Epithelial cell of esophagus (primary cell): ENCODE measurements around the gene IPMK.
A peak's percentile ranks its signal among the peaks of the same experiment; 100 is the strongest.

Source experiments
- DNase-seq: peaks from one replicate; pipeline ENCODE4 v3.0.0; 2010; ENCODE audit warnings: low read depth
- H3K4me3 ChIP-seq: 2 replicates; pipeline ENCODE4 v1.5.1; 2011; ENCODE audit warnings: mild to moderate bottlenecking, low read length, control low read depth
- TF ChIP-seq, protein P1 (sequence below): IDR thresholded peaks from 2 replicates; pipeline ENCODE4 v1.5.1; 2011; ENCODE audit warnings: low read depth, mild to moderate bottlenecking, low read length, control low read depth, inconsistent platforms; ENCODE audit not compliant: insufficient read depth; ENCODE audit errors: missing control alignments

IPMK gene

DNA sequence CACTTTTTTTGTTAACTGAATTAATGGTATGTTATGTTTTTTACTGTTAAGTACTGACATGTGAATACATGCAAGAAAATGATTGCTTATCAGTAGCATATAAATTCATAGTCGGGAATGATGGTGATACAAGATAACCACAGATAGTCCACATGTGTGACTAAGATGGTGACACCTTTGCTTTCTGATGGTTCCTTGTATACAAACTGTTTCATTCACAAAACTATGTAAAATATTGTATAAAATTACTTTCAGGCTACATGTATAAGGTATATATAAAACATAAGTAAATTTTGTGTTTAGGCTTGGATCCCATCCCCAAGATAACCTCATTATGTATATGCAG, 11.2 kb upstream of the IPMK start:
- DNase-seq: no peak
- no peak overlapping the region for H3K4me3 ChIP-seq
- TF ChIP-seq, protein P1, sequence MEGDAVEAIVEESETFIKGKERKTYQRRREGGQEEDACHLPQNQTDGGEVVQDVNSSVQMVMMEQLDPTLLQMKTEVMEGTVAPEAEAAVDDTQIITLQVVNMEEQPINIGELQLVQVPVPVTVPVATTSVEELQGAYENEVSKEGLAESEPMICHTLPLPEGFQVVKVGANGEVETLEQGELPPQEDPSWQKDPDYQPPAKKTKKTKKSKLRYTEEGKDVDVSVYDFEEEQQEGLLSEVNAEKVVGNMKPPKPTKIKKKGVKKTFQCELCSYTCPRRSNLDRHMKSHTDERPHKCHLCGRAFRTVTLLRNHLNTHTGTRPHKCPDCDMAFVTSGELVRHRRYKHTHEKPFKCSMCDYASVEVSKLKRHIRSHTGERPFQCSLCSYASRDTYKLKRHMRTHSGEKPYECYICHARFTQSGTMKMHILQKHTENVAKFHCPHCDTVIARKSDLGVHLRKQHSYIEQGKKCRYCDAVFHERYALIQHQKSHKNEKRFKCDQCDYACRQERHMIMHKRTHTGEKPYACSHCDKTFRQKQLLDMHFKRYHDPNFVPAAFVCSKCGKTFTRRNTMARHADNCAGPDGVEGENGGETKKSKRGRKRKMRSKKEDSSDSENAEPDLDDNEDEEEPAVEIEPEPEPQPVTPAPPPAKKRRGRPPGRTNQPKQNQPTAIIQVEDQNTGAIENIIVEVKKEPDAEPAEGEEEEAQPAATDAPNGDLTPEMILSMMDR: no peak

DNA sequence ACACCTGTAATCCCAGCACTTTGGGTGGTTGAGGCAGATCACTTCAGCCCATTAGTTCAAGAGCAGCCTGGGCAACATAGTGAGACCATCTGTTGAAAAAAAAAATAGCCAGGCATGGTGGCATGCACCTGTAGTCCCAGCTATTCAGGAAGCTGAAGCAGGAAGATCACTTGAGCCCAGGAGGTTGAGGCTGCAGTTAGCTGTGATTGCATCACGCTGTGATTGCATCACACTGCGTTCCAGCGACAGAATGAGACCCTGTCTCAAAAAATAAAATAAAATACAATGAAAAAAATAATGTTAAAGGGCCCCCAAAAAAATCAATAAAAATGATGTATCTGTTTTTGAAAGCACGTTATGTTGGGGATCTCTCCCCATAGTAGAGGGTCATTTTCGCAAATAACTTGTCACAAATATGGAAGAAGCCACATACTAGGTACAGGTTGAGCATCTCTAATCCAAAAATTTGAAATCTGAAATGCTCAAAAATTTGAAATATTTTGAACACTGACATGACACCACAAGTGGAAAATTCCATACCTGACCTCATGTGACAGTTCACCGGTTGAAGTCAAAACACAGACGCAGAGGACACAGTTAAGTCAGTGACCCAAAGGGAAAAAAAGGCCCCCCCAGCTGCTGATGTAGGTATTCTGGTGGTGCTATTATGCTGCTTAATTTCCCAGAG, 10.7 kb upstream of the IPMK start:
- no peak overlapping the region for H3K4me3 ChIP-seq
- TF ChIP-seq, protein P1: no peak
- no peak for DNase-seq

DNA sequence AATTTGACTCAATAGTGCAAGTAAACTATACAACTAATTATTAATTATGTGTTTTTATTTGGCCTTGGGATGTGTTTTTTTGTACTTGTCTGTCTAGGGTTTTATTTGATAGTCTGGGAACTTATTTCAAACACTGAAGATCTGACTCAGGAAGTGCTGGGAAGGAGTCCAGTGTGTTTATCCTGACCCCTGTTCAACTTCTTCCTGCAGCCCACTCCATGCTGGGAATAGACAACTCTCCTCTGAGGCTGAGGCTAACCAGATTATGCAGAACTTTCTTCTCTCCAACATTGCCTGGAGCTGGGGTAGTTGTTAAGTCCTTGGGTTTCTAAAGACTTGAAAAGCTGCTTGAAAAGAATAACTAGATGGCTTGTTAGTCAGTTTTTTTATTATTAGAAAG, 8.2 kb upstream of the IPMK start:
- TF ChIP-seq, protein P1: no peak
- no peak for DNase-seq
- no peak overlapping the region for H3K4me3 ChIP-seq

DNA sequence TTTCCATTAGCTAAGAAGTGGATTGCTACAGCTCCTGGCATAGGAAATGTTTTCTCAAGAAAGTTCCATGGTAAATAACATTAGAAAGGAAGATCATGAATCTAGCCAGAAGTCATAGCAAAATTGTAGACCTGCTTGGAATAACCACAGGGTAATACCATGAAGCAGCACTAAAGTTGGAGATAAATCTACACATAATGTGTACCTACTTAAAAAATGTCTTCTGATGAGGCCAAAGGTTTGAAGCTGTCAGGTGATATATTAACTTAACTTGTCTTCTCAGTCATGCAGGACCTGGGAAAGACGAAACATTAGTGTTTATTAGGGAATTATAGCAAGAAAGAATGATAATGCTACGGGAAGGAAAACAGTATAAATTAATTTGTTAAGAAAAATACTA, 7.6 kb upstream of the IPMK start:
- DNase-seq: no peak
- H3K4me3 ChIP-seq: no peak overlapping the region
- TF ChIP-seq, protein P1: no peak

DNA sequence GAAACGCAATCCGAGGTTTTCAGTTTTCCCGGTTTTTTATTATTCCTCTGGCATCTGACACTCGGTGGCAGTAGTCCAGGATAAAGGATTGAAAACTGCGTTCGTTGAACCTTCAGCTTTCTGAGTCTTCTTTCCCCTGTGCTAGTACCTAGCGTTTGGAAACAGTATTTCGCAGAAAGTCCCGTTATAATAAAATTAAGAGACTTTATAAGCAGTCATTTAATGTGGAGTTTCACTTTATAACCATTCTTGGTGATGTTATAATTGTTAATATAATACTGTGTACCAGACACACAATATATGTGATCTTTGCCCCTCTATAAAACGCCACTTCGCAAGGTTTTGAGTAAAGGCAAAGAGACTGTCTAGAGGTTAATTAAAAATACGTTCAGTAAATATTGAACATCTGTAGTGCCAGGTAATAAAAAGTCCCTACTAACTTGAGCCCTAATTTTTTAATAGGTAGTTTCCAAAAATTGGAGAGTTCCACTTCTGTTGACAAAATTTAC, 2.1 kb upstream of the IPMK start:
- peak overlapping the region; percentile 82 for H3K4me3 ChIP-seq
- no peak for DNase-seq
- TF ChIP-seq, protein P1: no peak

DNA sequence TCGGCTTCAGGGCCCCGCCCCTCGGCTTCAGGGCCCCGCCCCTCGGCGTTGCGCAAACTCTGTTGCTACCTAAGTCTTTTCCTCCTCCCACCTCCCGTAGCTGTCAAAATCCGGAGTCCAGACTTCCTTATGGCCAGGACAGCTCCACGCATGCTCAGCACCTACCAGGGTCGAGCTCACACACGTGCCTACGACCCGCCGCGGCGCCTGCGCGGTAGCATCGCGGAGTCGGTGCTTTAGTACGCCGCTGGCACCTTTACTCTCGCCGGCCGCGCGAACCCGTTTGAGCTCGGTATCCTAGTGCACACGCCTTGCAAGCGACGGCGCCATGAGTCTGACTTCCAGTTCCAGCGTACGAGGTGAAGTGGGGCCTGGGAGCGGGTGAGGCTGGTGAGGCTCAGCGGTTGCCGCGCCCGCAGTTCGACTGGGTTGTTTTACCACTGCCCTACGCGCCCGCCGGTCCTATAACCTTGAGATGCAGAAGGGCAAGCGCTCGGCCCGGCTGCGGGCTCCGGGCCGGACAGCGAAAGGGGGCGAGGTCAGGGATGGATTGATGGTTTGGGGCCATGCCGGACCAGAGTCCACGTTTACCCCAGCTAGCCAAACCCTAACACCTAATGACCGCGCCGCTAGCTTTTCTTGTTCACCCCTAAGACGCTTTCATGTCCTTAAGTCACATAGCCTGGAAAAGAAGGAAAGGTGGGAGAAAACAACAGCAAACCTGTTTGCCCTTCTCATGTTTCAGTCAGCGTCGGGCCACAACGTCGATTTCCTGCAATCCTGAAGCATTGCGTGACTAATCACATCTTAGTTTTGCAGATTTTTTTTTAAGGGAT, 1.5 kb upstream of the IPMK start, which contains the start of gene CISD1:
Gene CISD1 (plus strand): TSS at position 217 of the 836 bp plus-strand sequence. CDS start 112 bp downstream, at position 329.
- DNase-seq: peak; percentile 100
- TF ChIP-seq, protein P1: no peak

More for the DNA sequence above, 1.5 kb upstream of the IPMK start, which contains the start of gene CISD1:
- peak within 1 kb of the TSS; percentile 82 for H3K4me3 ChIP-seq
